Stimulated activated effector memory CD8-positive, alpha-beta T cell treated with anti-CD3 and anti-CD28 coated beads, Interleukin-12 subunit alpha, Interleukin-12 subunit beta, amount 100 ng/mL, for 72 hours (primary cell): ENCODE measurements around the gene SNAI1.
"Not testable (repeated sequence)": the region's sequence is repeated elsewhere in the genome, so short reads cannot be mapped to it uniquely, and the experiment has no call there.

Experiments
- ATAC-seq: fragments of 150-1000 bp; cut with Tn5 transposase; 2 replicates; pipeline ENCODE4 v1.10.0; 2021
- DNase-seq, 2 donors: peaks; one replicate each; pipeline ENCODE4 v3.0.0; 2021 to 2022; ENCODE audit warnings: low spot score in 2 of 2
- H3K27ac Mint-ChIP-seq: one replicate; pipeline ENCODE4 v1.8.0; 2022; ENCODE audit warnings: mild to moderate bottlenecking, mixed read lengths
- H3K36me3 Mint-ChIP-seq: one replicate; pipeline ENCODE4 v1.8.0; 2022; ENCODE audit warnings: mild to moderate bottlenecking, mixed read lengths
- H3K4me1 Mint-ChIP-seq: one replicate; pipeline ENCODE4 v1.8.0; 2022; ENCODE audit warnings: mixed read lengths
- H3K4me3 Mint-ChIP-seq: one replicate; pipeline ENCODE4 v1.8.0; 2022; ENCODE audit warnings: mild to moderate bottlenecking, mixed read lengths
- H3K9me3 Mint-ChIP-seq: one replicate; pipeline ENCODE4 v1.8.0; 2022; ENCODE audit warnings: mixed read lengths

The SNAI1 gene

GRCh38 chr20:50011597-50011996 lies 28.8 kb downstream of the SNAI1 start:
- not testable (repeated sequence) for H3K9me3 Mint-ChIP-seq, H3K36me3 Mint-ChIP-seq

GRCh38 chr20:50012282-50013263 lies 29.8 kb downstream of the SNAI1 start:
- DNase-seq (no peak), ATAC-seq (no peak)
- peak overlapping the region; percentile 0 for H3K27ac Mint-ChIP-seq

More at GRCh38 chr20:50011597-50011996, 28.8 kb downstream of the SNAI1 start:
- not testable (repeated sequence) for H3K27ac Mint-ChIP-seq, DNase-seq, H3K4me3 Mint-ChIP-seq, ATAC-seq, H3K4me1 Mint-ChIP-seq

GRCh38 chr20:50013976-50014375 lies 31.2 kb downstream of the SNAI1 start:
- H3K4me3 Mint-ChIP-seq = no peak overlapping the region
- H3K4me1 Mint-ChIP-seq = no peaks in the 10 kb centered on the region
- no peaks in the 10 kb centered on the region for H3K9me3 Mint-ChIP-seq
- no peak overlapping the region for H3K27ac Mint-ChIP-seq
- ATAC-seq (no peak), DNase-seq (no peak)
- no peaks in the 10 kb centered on the region for H3K36me3 Mint-ChIP-seq

More at GRCh38 chr20:50012282-50013263, 29.8 kb downstream of the SNAI1 start:
- Mint-ChIP-seq H3K9me3 (no peaks in the 10 kb centered on the region), H3K36me3 (no peaks in the 10 kb centered on the region), H3K4me3 (no peak overlapping the region), H3K4me1 (no peaks in the 10 kb centered on the region)

- DNase-seq = no peak
- peak; percentile 17 for ATAC-seq
- H3K27ac Mint-ChIP-seq = no peak overlapping the region
- H3K9me3 Mint-ChIP-seq = no peaks in the 10 kb centered on the region
- H3K4me1 Mint-ChIP-seq = no peaks in the 10 kb centered on the region
- H3K36me3 Mint-ChIP-seq = no peaks in the 10 kb centered on the region
- no peak overlapping the region for H3K4me3 Mint-ChIP-seq
Measured at GRCh38 chr20:50014570-50015562, 32.1 kb downstream of the SNAI1 start.

DNA sequence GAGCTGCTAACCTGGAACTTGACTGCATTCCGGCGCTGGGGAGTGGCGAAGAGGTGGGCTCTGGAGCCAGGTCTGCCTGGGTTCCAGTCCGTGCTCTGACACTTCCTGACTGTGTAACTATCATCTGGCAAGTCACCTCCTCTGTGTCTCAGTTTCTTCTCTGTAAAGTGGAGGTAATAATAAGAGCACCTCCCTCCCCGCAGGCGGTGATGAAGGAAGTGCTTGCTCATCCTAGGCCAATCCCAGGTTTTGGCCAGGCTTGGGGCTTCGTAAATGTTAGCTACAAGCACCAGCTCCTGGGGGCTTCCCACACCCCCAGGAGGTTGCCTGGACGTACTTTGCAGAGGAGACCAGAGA lies 32.8 kb downstream of the SNAI1 start:
- Mint-ChIP-seq H3K9me3 (no peaks in the 10 kb centered on the region), H3K4me3 (no peak overlapping the region), H3K36me3 (no peaks in the 10 kb centered on the region), H3K4me1 (no peaks in the 10 kb centered on the region), H3K27ac (no peak overlapping the region)
- DNase-seq (no peak), ATAC-seq (no peak)

DNA sequence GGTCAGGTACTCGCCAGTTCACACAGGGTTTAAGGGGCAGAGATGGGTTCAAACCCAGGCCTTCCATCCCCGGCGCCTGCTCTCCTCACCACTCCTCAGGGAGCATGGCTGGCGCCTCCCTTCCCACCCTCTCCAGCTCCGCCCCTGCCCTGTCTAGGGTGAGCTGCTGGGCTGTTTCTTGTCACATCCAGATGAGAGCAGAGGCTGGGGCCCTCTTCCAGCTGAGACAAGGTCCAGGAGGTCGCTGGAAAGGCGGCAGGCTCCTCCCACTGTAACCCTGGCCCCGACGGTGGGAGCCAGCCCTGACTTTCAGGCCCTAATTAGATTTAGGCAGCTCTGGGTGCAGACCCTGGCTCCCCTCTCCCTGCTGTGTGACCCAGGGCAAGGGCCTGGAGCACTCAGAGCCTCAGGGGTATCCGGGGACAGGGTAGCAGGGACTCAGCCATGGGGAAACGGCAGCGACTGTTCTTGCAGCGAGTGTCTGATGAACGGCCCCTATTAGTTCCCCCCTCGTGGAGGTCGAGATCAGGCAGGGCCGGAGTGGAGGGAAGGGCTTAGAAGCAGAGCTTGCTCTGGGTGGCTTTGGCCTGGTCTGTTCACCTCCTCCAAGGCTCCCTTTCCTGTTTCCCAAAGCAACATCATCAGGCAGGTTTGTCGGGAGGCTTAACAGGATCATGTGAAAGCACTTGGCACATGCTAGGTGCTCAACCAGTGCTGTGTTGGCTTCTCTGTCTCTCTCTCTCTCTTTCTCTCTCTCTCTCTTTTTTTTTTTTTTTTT lies 33.4 kb downstream of the SNAI1 start:
- DNase-seq = no peak
- no peaks in the 10 kb centered on the region for H3K4me1 Mint-ChIP-seq
- H3K4me3 Mint-ChIP-seq = no peak overlapping the region
- H3K27ac Mint-ChIP-seq = no peak overlapping the region
- no peaks in the 10 kb centered on the region for H3K9me3 Mint-ChIP-seq
- H3K36me3 Mint-ChIP-seq = no peaks in the 10 kb centered on the region
- ATAC-seq = no peak

DNA sequence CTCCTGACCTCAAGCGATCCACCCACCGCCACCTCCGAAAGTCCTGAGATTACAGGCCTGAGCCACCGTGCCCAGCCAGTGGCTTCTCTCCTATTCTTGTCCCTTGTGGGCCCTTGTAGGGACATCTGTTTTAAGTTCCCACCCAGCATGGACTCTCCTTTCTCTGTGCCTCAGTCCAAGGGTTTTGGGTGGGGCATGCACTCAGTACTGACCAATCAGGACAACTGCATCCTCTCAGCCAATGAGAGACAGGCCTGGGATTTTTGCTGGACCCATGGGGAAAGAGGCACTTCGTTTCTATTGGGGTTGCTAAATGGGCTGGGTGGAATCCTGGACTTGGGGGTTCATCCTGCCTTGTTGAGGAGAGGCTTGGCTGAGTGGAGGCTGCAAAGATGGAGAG lies 34.4 kb downstream of the SNAI1 start:
- Mint-ChIP-seq H3K36me3 (no peaks in the 10 kb centered on the region), H3K4me3 (no peak overlapping the region), H3K9me3 (no peaks in the 10 kb centered on the region), H3K27ac (no peak overlapping the region), H3K4me1 (no peaks in the 10 kb centered on the region)
- ATAC-seq (no peak), DNase-seq (no peak)

- H3K9me3 Mint-ChIP-seq = no peaks in the 10 kb centered on the region
- no peaks in the 10 kb centered on the region for H3K36me3 Mint-ChIP-seq
- H3K4me3 Mint-ChIP-seq = no peak overlapping the region
- no peak overlapping the region for H3K27ac Mint-ChIP-seq
- no peaks in the 10 kb centered on the region for H3K4me1 Mint-ChIP-seq
- ATAC-seq = no peak
- no peak for DNase-seq
Measured at GRCh38 chr20:50017576-50018248, 34.9 kb downstream of the SNAI1 start.

GRCh38 chr20:50019466-50020256 lies 36.9 kb downstream of the SNAI1 start:
- no peaks in the 10 kb centered on the region for H3K9me3 Mint-ChIP-seq
- no peak overlapping the region for H3K4me3 Mint-ChIP-seq
- ATAC-seq = peak; percentile 17
- no peaks in the 10 kb centered on the region for H3K36me3 Mint-ChIP-seq
- H3K4me1 Mint-ChIP-seq = no peaks in the 10 kb centered on the region
- no peak overlapping the region for H3K27ac Mint-ChIP-seq
- no peak for DNase-seq

DNA sequence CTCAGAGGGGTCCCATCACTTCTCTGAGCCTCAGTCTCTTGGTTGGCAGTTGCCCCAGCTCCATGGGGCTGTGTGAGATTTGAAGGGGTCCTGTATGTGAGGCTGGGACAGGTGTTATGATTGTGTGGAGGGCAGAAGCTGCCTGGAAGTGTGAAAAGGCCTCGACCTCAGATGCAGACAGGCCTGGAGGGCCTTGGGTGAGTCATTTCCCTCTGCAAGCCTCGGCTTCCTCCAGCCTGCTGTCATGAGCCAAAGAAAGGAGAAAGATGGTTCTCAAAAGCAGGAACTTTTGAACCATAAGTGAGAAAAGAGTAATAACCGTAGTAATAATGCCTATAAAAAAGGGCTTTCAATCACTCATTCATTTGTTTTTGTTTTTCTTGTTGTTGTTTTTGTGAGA lies 37.5 kb downstream of the SNAI1 start:
- H3K4me3 Mint-ChIP-seq = no peak overlapping the region
- DNase-seq (no peak), ATAC-seq (peak; percentile 65)
- H3K9me3 Mint-ChIP-seq = no peaks in the 10 kb centered on the region
- no peaks in the 10 kb centered on the region for H3K36me3 Mint-ChIP-seq
- no peaks in the 10 kb centered on the region for H3K4me1 Mint-ChIP-seq
- H3K27ac Mint-ChIP-seq = no peak overlapping the region

GRCh38 chr20:50022676-50023075 lies 39.9 kb downstream of the SNAI1 start:
- Mint-ChIP-seq H3K4me3 (no peak overlapping the region), H3K27ac (no peak overlapping the region), H3K4me1 (no peaks in the 10 kb centered on the region), H3K9me3 (no peaks in the 10 kb centered on the region), H3K36me3 (no peaks in the 10 kb centered on the region)
- DNase-seq = no peak
- no peak for ATAC-seq

GRCh38 chr20:50023116-50023805 lies 40.5 kb downstream of the SNAI1 start:
- Mint-ChIP-seq H3K9me3 (no peaks in the 10 kb centered on the region), H3K4me3 (no peak overlapping the region), H3K36me3 (no peaks in the 10 kb centered on the region), H3K4me1 (no peaks in the 10 kb centered on the region), H3K27ac (no peak overlapping the region)
- no peak for DNase-seq
- ATAC-seq = peak; percentile 13

DNA sequence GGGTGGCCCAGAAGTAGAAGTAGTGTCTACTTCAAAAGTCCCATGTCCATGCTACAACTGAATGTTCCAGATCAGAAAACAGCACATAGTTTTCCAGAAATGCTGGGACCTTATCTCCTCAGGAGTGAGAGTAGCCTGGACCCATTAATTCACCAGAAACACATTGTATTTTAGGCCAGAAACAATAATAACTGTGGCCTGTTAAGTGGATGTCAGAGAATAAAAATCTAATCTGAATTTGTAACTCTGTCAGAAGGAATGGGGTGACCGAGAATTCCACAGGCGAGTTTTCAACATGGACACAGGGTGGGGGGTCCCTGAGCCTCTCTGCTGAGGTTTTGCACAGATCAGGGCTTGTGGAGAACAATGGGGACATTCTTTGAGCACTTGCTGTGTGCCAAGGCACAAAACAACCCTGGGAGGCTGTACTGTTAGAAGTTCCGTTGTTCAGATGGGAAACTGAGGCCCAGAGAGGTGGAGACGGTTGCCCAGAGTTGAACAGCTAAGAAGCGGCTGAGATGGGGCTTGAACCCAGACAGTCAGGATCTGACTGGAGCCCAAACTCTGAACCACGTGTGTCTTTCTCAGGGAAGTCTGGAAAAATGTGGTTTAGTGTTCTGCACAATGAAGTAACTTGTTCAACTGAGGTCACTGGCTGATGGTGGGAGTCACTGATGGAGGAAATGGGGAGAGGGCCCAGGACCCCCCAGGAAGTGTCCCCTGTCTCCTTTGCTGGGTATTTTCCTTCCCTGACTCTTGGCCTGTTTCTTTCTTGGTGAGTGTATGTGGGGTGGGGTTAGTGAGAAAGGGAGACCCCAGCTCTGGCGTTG lies 44.2 kb downstream of the SNAI1 start:
- Mint-ChIP-seq H3K4me1 (no peaks in the 10 kb centered on the region), H3K27ac (no peak overlapping the region), H3K36me3 (no peaks in the 10 kb centered on the region), H3K9me3 (no peaks in the 10 kb centered on the region), H3K4me3 (no peak overlapping the region)
- ATAC-seq (no peak), DNase-seq (no peak)
